Measurements from ENCODE around the gene HTR1B.

The HTR1B gene

GRCh38 chr6:77430504-77430903, 32.8 kb downstream of the HTR1B start:
- Histone ChIP-seq H3K4me1 (ENCODE audit: control insufficient read depth, insufficient read depth, low read length, unreplicated experiment) (peaks cover 2% of the 10 kb centered on the region), H3K79me2 (ENCODE audit: control insufficient read depth, insufficient read depth, low read length, unreplicated experiment) (no peaks in the 10 kb centered on the region), H3K36me3 (ENCODE audit: insufficient read depth, low read length) (no peaks in the 10 kb centered on the region), H2AFZ (ENCODE audit: low read length, unreplicated experiment) (no peak overlapping the region), H3K4me3 (ENCODE audit: low read depth, low read length) (no peak overlapping the region), H3K27ac (ENCODE audit: low read depth, low read length) (no peak overlapping the region), H3K27me3 (ENCODE audit: insufficient read depth, low read length) (no peaks in the 10 kb centered on the region)

- Histone ChIP-seq H3K79me2 (ENCODE audit: control insufficient read depth, insufficient read depth, low read length, unreplicated experiment) (no peaks in the 10 kb centered on the region), H3K4me3 (ENCODE audit: low read depth, low read length) (no peak overlapping the region), H3K27me3 (ENCODE audit: insufficient read depth, low read length) (no peaks in the 10 kb centered on the region), H3K36me3 (ENCODE audit: insufficient read depth, low read length) (no peaks in the 10 kb centered on the region), H3K4me1 (ENCODE audit: control insufficient read depth, insufficient read depth, low read length, unreplicated experiment) (peaks cover 6% of the 10 kb centered on the region), H3K27ac (ENCODE audit: low read depth, low read length) (no peak overlapping the region), H2AFZ (ENCODE audit: low read length, unreplicated experiment) (no peak overlapping the region)
Observed at GRCh38 chr6:77425671-77426070, 37.6 kb downstream of the HTR1B start.

- H3K27ac ChIP-seq (ENCODE audit: low read depth, low read length), result no peak overlapping the region
- H3K79me2 ChIP-seq (ENCODE audit: control insufficient read depth, insufficient read depth, low read length, unreplicated experiment), result no peaks in the 10 kb centered on the region
- H3K4me1 ChIP-seq (ENCODE audit: control insufficient read depth, insufficient read depth, low read length, unreplicated experiment), result peaks cover 6% of the 10 kb centered on the region
- H2AFZ ChIP-seq (ENCODE audit: low read length, unreplicated experiment), result peak overlapping the region; percentile 15
- no peaks in the 10 kb centered on the region for H3K27me3 ChIP-seq (ENCODE audit: insufficient read depth, low read length)
- no peaks in the 10 kb centered on the region for H3K36me3 ChIP-seq (ENCODE audit: insufficient read depth, low read length)
- no peak overlapping the region for H3K4me3 ChIP-seq (ENCODE audit: low read depth, low read length)
Observed at GRCh38 chr6:77425216-77425615, 38.1 kb downstream of the HTR1B start.

- peak overlapping the region; percentile 15 for H2AFZ ChIP-seq (ENCODE audit: low read length, unreplicated experiment)
- no peaks in the 10 kb centered on the region for H3K36me3 ChIP-seq (ENCODE audit: insufficient read depth, low read length)
- H3K4me3 ChIP-seq (ENCODE audit: low read depth, low read length), result no peak overlapping the region
- no peaks in the 10 kb centered on the region for H3K27me3 ChIP-seq (ENCODE audit: insufficient read depth, low read length)
- H3K79me2 ChIP-seq (ENCODE audit: control insufficient read depth, insufficient read depth, low read length, unreplicated experiment), result no peaks in the 10 kb centered on the region
- H3K27ac ChIP-seq (ENCODE audit: low read depth, low read length), result no peak overlapping the region
- peaks cover 6% of the 10 kb centered on the region for H3K4me1 ChIP-seq (ENCODE audit: control insufficient read depth, insufficient read depth, low read length, unreplicated experiment)
Observed at GRCh38 chr6:77424761-77425160, 38.5 kb downstream of the HTR1B start.

- Histone ChIP-seq H3K4me3 (ENCODE audit: low read depth, low read length) (no peak overlapping the region), H3K4me1 (ENCODE audit: control insufficient read depth, insufficient read depth, low read length, unreplicated experiment) (no peaks in the 10 kb centered on the region), H3K27ac (ENCODE audit: low read depth, low read length) (no peak overlapping the region), H3K27me3 (ENCODE audit: insufficient read depth, low read length) (no peaks in the 10 kb centered on the region), H2AFZ (ENCODE audit: low read length, unreplicated experiment) (no peak overlapping the region), H3K36me3 (ENCODE audit: insufficient read depth, low read length) (no peaks in the 10 kb centered on the region), H3K79me2 (ENCODE audit: control insufficient read depth, insufficient read depth, low read length, unreplicated experiment) (no peaks in the 10 kb centered on the region)
Observed at GRCh38 chr6:77416839-77417238, 46.5 kb downstream of the HTR1B start.

GRCh38 chr6:77415706-77416105, 47.6 kb downstream of the HTR1B start:
- Histone ChIP-seq H3K4me3 (ENCODE audit: low read depth, low read length) (no peak overlapping the region), H3K36me3 (ENCODE audit: insufficient read depth, low read length) (no peaks in the 10 kb centered on the region), H2AFZ (ENCODE audit: low read length, unreplicated experiment) (no peak overlapping the region), H3K27me3 (ENCODE audit: insufficient read depth, low read length) (no peaks in the 10 kb centered on the region), H3K27ac (ENCODE audit: low read depth, low read length) (no peak overlapping the region), H3K79me2 (ENCODE audit: control insufficient read depth, insufficient read depth, low read length, unreplicated experiment) (no peaks in the 10 kb centered on the region), H3K4me1 (ENCODE audit: control insufficient read depth, insufficient read depth, low read length, unreplicated experiment) (no peaks in the 10 kb centered on the region)

All from ACC112 (cell line).